Upper lobe of left lung (tissue), 6 donors: ENCODE data around the gene UST. TPM values are rescaled to one million over a fixed set of nuclear protein-coding genes. Genes with fewer than 3 reads are reported as not detected.
"Not testable (repeated sequence)": the region's sequence is repeated elsewhere in the genome, so short reads cannot be mapped to it uniquely, and the experiment has no call there.

Experiments used
- ATAC-seq, 2 donors: fragments of 200-7000 bp; cut with Tn5 transposase; one replicate each; pipeline ENCODE4 v1.9.1; 2022; ENCODE audit warnings: mild to moderate bottlenecking in 2 of 2, moderate library complexity in 2 of 2; ENCODE audit not compliant: low FRiP score in 2 of 2
- DNase-seq, 2 donors: peaks; one replicate each; pipeline ENCODE4 v3.0.0-alpha.2; 2019 to 2020
- H3K27ac ChIP-seq, 4 donors: fragments of 200-600 bp; sonication (generic); one replicate each; pipeline ENCODE4 v1.5.1; 2016 to 2019
- H3K27me3 ChIP-seq, 4 donors: fragments of 200-600 bp; sonication (generic); one replicate each; pipeline ENCODE4 v1.5.1; 2017 to 2019
- H3K36me3 ChIP-seq, 4 donors: fragments of 200-600 bp; sonication (generic); one replicate each; pipeline ENCODE4 v1.5.1; 2016 to 2019
- H3K4me1 ChIP-seq, 4 donors: fragments of 200-600 bp; sonication (generic); one replicate each; pipeline ENCODE4 v1.5.1; 2018 to 2019
- H3K4me3 ChIP-seq, 4 donors: fragments of 200-600 bp; sonication (generic); one replicate each; pipeline ENCODE4 v1.5.1; 2017 to 2019; ENCODE audit warnings: mild to moderate bottlenecking in 2 of 4, moderate library complexity in 1 of 4
- H3K9me3 ChIP-seq, 4 donors: fragments of 200-600 bp; sonication (generic); one replicate each; pipeline ENCODE4 v1.5.1; 2018 to 2019
- EP300 ChIP-seq, 4 donors: sonication (generic); formaldehyde crosslinking; IDR thresholded peaks; one replicate each; pipeline ENCODE4 v1.5.1; 2017; ENCODE audit warnings: antibody characterized with exemption in 4 of 4, control low read depth in 2 of 4
- POLR2A ChIP-seq, 4 donors: fragments of 450-650 bp; IDR thresholded peaks; one replicate each; pipeline ENCODE4 v1.5.1; 2016 to 2017; ENCODE audit warnings: antibody characterized with exemption in 4 of 4, mild to moderate bottlenecking in 2 of 4
- POLR2AphosphoS5 ChIP-seq, 2 donors: sonication (generic); formaldehyde crosslinking; IDR thresholded peaks; one replicate each; pipeline ENCODE4 v1.5.1; 2017; ENCODE audit warnings: antibody characterized with exemption in 2 of 2
- WGBS, 2 donors: methylation state at CpG; one replicate each; pipeline ENCODE4 v1.1.5; 2017 to 2018; 5-methylcytosine and 5-hydroxymethylcytosine counted together
- total RNA-seq, 6 donors: library from RNA; depleted of rRNA in 4 of 6; stranded (reverse); fragments of >200 nt in 4 of 6; gene quantifications; one replicate each; pipeline versions ENCODE4 v1.1.0 to v1.2.1, GENCODE V29; 2016 to 2021
- TF ChIP-seq, protein P1 (sequence below), 6 experiments: fragments of 450-650 bp in 4 of 6; fragments of 200-600 bp in 2 of 6; sonication (generic) in 2 of 6; IDR thresholded peaks; one replicate each; pipeline ENCODE4 v1.5.1; 2016 to 2019; ENCODE audit warnings: antibody characterized with exemption in 6 of 6
- donor health status: DM: no; HTN: no; CAD: no; lungs with moderate emphysema.
- donor health status: DM: no; HTN: yes; CAD: no; lungs with severe emphysema.

The UST gene
- total RNA-seq, 6 donors from 2014 or later = 10.2 to 21.6 (median 14.2) TPM

DNA sequence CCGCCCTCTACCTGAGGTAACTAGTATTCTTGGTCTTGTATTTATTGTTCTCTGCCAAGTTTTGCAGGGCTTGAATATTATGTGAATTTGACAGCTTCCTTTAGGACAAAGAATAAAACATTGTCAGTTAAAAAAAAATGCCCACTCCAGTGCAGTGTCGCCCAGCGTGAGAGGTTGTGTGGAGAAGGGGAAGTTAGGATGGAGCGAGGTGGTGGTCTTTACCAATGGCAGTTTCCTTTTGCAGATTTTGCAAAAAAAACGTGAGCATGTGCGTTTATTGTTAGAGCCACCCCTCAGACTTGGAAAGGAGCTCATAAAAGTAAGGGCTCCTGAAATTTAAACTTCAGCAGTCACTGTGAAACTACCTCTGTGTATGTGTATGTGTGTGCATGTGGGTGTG, 28.3 kb downstream of the UST start:
- peaks cover 3 to 36% (median 19%) of the 10 kb centered on the region in 4 donors for H3K4me1 ChIP-seq
- H3K36me3 ChIP-seq = no peaks in the 10 kb centered on the region
- no peaks in the 10 kb centered on the region for H3K9me3 ChIP-seq
- TF ChIP-seq POLR2A (IDR thresholded peaks at IDR 0.05) = no peak
- TF ChIP-seq EP300 (IDR thresholded peaks at IDR 0.05) = no peak
- TF ChIP-seq, protein P1, sequence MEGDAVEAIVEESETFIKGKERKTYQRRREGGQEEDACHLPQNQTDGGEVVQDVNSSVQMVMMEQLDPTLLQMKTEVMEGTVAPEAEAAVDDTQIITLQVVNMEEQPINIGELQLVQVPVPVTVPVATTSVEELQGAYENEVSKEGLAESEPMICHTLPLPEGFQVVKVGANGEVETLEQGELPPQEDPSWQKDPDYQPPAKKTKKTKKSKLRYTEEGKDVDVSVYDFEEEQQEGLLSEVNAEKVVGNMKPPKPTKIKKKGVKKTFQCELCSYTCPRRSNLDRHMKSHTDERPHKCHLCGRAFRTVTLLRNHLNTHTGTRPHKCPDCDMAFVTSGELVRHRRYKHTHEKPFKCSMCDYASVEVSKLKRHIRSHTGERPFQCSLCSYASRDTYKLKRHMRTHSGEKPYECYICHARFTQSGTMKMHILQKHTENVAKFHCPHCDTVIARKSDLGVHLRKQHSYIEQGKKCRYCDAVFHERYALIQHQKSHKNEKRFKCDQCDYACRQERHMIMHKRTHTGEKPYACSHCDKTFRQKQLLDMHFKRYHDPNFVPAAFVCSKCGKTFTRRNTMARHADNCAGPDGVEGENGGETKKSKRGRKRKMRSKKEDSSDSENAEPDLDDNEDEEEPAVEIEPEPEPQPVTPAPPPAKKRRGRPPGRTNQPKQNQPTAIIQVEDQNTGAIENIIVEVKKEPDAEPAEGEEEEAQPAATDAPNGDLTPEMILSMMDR (IDR thresholded peaks at IDR 0.05) = no peak
- TF ChIP-seq POLR2AphosphoS5 (IDR thresholded peaks at IDR 0.05) = no peak
- H3K4me3 ChIP-seq = no peak overlapping the region
- WGBS, 2 donors = 74 to 81% methylated on average over 6 of the region's 6 CpGs
- no peak for ATAC-seq
- H3K27ac ChIP-seq = no peak overlapping the region
- no peaks in the 10 kb centered on the region for H3K27me3 ChIP-seq
- DNase-seq = no peak

DNA sequence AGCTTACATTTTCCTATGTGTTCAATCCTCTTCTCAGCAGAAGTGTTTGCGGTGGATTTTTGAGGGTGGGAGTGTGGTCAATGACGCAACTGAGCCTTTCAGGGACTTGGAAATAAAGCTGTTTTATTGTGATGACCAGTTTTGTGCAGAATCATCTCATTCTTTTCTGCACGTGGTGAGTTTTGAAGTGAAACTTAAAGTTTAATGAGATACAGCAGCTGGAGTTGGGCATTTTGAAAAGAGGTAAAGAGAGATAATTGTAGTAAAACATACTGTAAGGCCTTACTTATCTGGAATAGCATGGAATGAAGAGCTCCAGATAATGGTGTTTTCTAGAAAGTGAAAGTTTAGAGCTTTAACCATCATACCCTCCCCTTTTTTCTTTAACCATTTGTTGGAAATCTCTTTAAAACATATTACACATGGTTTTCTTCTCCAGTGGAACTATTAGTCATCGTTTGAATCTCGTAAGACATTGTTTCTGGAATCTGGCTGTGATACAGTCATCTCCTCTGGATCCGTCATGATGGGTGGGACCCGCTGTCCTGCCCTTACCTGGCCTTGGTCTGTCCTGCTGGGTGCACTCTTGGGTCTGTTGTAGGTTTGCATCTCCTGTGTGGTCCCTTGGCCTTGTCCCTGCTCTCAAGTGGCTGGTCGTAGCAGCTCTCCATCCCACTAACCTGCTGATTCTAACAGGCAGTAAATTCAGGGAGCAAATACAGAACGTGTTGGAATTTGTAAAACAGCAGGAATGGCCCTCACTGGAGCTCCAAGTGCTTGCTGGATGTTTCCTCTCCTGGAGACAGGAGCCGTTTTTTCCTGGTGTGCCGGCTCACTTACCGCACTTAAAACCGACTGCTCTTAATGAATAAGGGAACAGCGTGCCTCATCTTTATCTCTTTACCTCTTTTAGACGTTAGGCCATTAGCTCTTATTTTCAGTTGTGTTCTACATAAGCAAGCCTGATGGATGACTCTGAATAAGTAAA, 29.8 kb downstream of the UST start:
- Histone ChIP-seq H3K27ac (no peak overlapping the region), H3K27me3 (no peaks in the 10 kb centered on the region), H3K4me1 (peaks cover 3 to 34% (median 16%) of the 10 kb centered on the region in 4 donors), H3K36me3 (no peaks in the 10 kb centered on the region), H3K9me3 (no peaks in the 10 kb centered on the region), H3K4me3 (no peak overlapping the region)
- WGBS, 2 donors = 66 to 67% methylated on average over 15 of the region's 15 CpGs
- TF ChIP-seq EP300 (IDR thresholded peaks at IDR 0.05) (no peak), POLR2A (IDR thresholded peaks at IDR 0.05) (no peak), POLR2AphosphoS5 (IDR thresholded peaks at IDR 0.05) (no peak)
- TF ChIP-seq, protein P1 (IDR thresholded peaks at IDR 0.05) = no peak
- DNase-seq = no peak
- peak in 1 of 2 donors; percentile 57 for ATAC-seq

DNA sequence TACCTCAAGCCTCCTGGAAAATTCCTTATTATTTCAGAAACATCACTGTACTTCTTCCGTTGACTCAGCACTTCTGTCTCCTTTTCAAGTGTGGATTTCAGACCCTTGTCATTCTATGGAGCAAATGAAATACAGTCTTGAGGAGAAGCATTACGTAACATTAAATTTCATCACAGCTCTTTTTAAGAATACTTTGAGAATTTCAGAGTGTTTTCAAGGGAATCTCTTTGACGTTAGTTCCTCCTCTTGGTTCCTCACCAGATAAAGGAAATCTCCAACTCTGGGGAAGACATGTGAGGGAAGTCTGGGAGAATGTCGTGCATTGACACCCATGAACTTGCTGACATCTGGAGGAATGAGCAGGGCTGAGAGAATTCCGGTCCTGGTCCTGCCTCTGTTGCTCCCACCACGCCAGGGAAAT, 32.3 kb downstream of the UST start:
- 34 to 48% methylated on average over 6 of the region's 6 CpGs for WGBS, 2 donors
- H3K27ac ChIP-seq = peak overlapping the region in 1 of 4 donors; percentile 44
- H3K9me3 ChIP-seq = no peaks in the 10 kb centered on the region
- no peaks in the 10 kb centered on the region for H3K36me3 ChIP-seq
- H3K27me3 ChIP-seq = no peaks in the 10 kb centered on the region
- DNase-seq (no peak), ATAC-seq (peak in 1 of 2 donors; percentile 58)
- peaks cover 0 to 28% (median 16%) of the 10 kb centered on the region in 4 donors for H3K4me1 ChIP-seq
- TF ChIP-seq POLR2AphosphoS5 (IDR thresholded peaks at IDR 0.05) (no peak), EP300 (IDR thresholded peaks at IDR 0.05) (peak in 2 of 4 donors; percentile 42 to 53)
- TF ChIP-seq, protein P1 (IDR thresholded peaks at IDR 0.05) = no peak
- H3K4me3 ChIP-seq = no peak overlapping the region

DNA sequence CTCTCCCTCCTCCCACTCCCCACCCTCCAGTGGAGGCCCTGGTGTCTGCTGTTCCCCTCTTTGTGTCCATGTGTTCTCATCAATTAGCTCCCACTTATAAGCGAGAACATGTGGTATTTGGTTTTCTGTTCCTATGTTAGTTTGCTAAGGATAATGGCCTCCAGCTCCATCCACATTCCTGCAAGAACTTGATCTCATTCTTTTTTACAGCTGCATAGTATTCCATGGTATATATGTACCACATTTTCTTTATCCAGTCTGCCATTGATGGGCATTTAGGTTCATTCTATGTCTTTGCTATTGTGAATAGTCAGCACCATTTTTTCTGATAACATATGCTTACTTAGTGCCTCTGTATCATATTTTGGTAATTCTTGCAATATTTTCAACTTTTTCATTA, 33.6 kb downstream of the UST start:
- WGBS, 2 donors = 100% methylated on average over 1 of the region's 1 CpG
- peaks cover 0 to 28% (median 16%) of the 10 kb centered on the region in 4 donors for H3K4me1 ChIP-seq
- H3K36me3 ChIP-seq, H3K27ac ChIP-seq, ATAC-seq, H3K9me3 ChIP-seq, H3K27me3 ChIP-seq, DNase-seq, H3K4me3 ChIP-seq: not testable (repeated sequence)

DNA sequence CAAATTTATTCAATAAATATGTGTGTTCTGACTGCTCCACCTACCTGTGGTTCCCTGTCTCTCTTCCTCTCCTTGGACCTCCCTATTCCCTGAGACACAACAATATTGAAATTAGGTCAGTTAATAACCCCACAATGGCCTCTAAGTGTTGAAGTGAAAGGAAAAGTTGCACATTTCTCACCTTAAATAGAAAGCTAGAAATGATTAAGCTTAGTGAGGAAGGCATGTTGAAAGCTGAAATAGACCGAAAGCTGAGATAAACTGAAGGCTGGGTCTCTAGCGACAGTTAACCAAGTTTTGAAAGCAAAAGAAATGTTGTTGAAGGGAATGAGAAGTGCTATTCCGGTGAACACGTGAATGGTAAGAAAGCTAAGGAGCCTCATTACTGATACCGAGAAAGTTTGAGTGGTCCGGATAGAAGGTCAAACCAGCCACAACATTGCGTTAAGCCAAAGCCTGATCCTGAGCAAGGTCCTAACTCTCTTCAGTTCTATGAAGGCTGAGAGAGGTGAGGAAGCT, 34.1 kb downstream of the UST start:
- no peaks in the 10 kb centered on the region for H3K36me3 ChIP-seq
- ATAC-seq (no peak), DNase-seq (no peak)
- WGBS, 2 donors = 48 to 65% methylated on average over 7 of the region's 7 CpGs
- peak overlapping the region in 1 of 4 donors; percentile 1 for H3K4me3 ChIP-seq
- H3K4me1 ChIP-seq = peaks cover 0 to 27% (median 16%) of the 10 kb centered on the region in 4 donors
- H3K27me3 ChIP-seq = no peaks in the 10 kb centered on the region
- H3K9me3 ChIP-seq = no peaks in the 10 kb centered on the region
- TF ChIP-seq POLR2AphosphoS5 (IDR thresholded peaks at IDR 0.05) (no peak), EP300 (IDR thresholded peaks at IDR 0.05) (no peak), POLR2A (IDR thresholded peaks at IDR 0.05) (no peak)
- TF ChIP-seq, protein P1 (IDR thresholded peaks at IDR 0.05) = no peak
- H3K27ac ChIP-seq = peak overlapping the region in 2 of 4 donors; percentile 9 to 33
